MM.1S (cell line): Measurements from ENCODE around the gene DAB1.

Experiments
- CTCF ChIP-seq: fragments of 300-600 bp; sonication (generic); IDR thresholded peaks from 2 replicates; pipeline ENCODE4 v1.5.1; 2016; ENCODE audit warnings: antibody characterized with exemption, low read length, mixed read lengths
- EZH2 ChIP-seq: fragments of 300-600 bp; sonication (generic); optimal IDR thresholded peaks from 2 replicates; pipeline ENCODE3; 2017; ENCODE audit warnings: low read depth, mild to moderate bottlenecking, antibody characterized with exemption, low read length, mixed read lengths
- EZH2phosphoT487 ChIP-seq: fragments of 300-600 bp; sonication (generic); IDR thresholded peaks from 2 replicates; pipeline ENCODE4 v1.6.1; 2018; ENCODE audit warnings: antibody characterized with exemption, low read length

- TF ChIP-seq CTCF (no peak), EZH2phosphoT487 (no peak), EZH2 (no peak)
Measured at GRCh38 chr1:57084701-57085100, 339.2 kb downstream of the DAB1 start.
